ENCODE results near the gene HMOX1.
A peak's percentile ranks its signal among the peaks of the same experiment; 100 is the strongest.

HMOX1 gene

GRCh38 chr22:35380537-35381423 is at the start of gene HMOX1:
Gene HMOX1, plus strand, starts transcription at chr22:35381096. Its CDS starts 78 bp downstream, at chr22:35381174.
- peak; percentile 93 for DNase-seq (ENCODE audit: low spot score)

- no peak for DNase-seq (ENCODE audit: low spot score)
These were observed 48.6 kb upstream of the HMOX1 start for GRCh38 chr22:35332278-35332677.

GRCh38 chr22:35333220-35333619 is 47.7 kb upstream of the HMOX1 start:
- no peak for DNase-seq (ENCODE audit: low spot score)

GRCh38 chr22:35334004-35334403 is 46.9 kb upstream of the HMOX1 start:
- no peak for DNase-seq (ENCODE audit: low spot score)

- no peak for DNase-seq (ENCODE audit: low spot score)
These were observed 45.4 kb upstream of the HMOX1 start for GRCh38 chr22:35335468-35335867.

GRCh38 chr22:35335936-35336781 is 44.7 kb upstream of the HMOX1 start:
- no peak for DNase-seq (ENCODE audit: low spot score)

GRCh38 chr22:35337932-35338331 is 43.0 kb upstream of the HMOX1 start:
- no peak for DNase-seq (ENCODE audit: low spot score)

- no peak for DNase-seq (ENCODE audit: low spot score)
These were observed 39.6 kb upstream of the HMOX1 start for GRCh38 chr22:35341090-35341874.

- no peak for DNase-seq (ENCODE audit: low spot score)
These were observed 38.5 kb upstream of the HMOX1 start for GRCh38 chr22:35342390-35342789.

- DNase-seq (ENCODE audit: low spot score): no peak
These were observed 37.0 kb upstream of the HMOX1 start for GRCh38 chr22:35343664-35344550.

- no peak for DNase-seq (ENCODE audit: low spot score)
These were observed 35.8 kb upstream of the HMOX1 start for GRCh38 chr22:35344956-35345690.

- no peak for DNase-seq (ENCODE audit: low spot score)
These were observed 34.9 kb upstream of the HMOX1 start for GRCh38 chr22:35345808-35346505.

GRCh38 chr22:35346596-35347220 is 34.2 kb upstream of the HMOX1 start:
- DNase-seq (ENCODE audit: low spot score): no peak

GRCh38 chr22:35347462-35347861 is 33.4 kb upstream of the HMOX1 start:
- no peak for DNase-seq (ENCODE audit: low spot score)

GRCh38 chr22:35348026-35348590 is 32.8 kb upstream of the HMOX1 start:
- DNase-seq (ENCODE audit: low spot score): no peak

- no peak for DNase-seq (ENCODE audit: low spot score)
These were observed 32.2 kb upstream of the HMOX1 start for GRCh38 chr22:35348703-35349102.

- DNase-seq (ENCODE audit: low spot score): no peak
These were observed 31.6 kb upstream of the HMOX1 start for GRCh38 chr22:35349368-35349703.

- peak; percentile 15 for DNase-seq (ENCODE audit: low spot score)
These were observed 31.0 kb upstream of the HMOX1 start for GRCh38 chr22:35349704-35350538.
